ENCODE data around the gene POU2F1. TPM values are rescaled to one million over a fixed set of nuclear protein-coding genes. Genes with fewer than 3 reads are reported as not detected.

POU2F1 gene
- total and polyA plus RNA-seq, 2 donors (not counting 1 experiment from before 2014, with no cell fraction given): 5.2 to 48.8 TPM

- WGBS (ENCODE audit: insufficient coverage): 6% methylated on average over 4 of the region's 8 CpGs
- Histone ChIP-seq H3K27me3 (replicated peaks in 1 of 4; ENCODE audit: control extremely low read depth in 1 of 4, control insufficient read depth in 3 of 4, insufficient read depth in 4 of 4, low read length in 3 of 4) (no peaks in the 10 kb centered on the region), H3K4me1 (ENCODE audit: control insufficient read depth in 2 of 2, insufficient read depth in 2 of 2, low read length in 2 of 2) (peaks cover 36 to 54% of the 10 kb centered on the region in 2 donors), H3K4me3 (ENCODE audit: control extremely low read depth in 1 of 5, extremely low read depth in 1 of 5, insufficient read depth in 1 of 5, low read depth in 2 of 5, low read length in 4 of 5) (peak overlapping the region; percentile 46 to 67 (median 62)), H3K36me3 (replicated peaks in 1 of 2; ENCODE audit: control extremely low read depth in 1 of 2, control insufficient read depth in 1 of 2, extremely low read depth in 1 of 2, insufficient read depth in 2 of 2, low read length in 1 of 2) (peaks cover 5 to 7% of the 10 kb centered on the region in 2 experiments), H3K9ac (ENCODE audit: low read length) (peak overlapping the region; percentile 67), H2AFZ (ENCODE audit: insufficient read depth, low read depth, low read length, poor library complexity, severe bottlenecking) (peak overlapping the region; percentile 46), H4K20me1 (ENCODE audit: control insufficient read depth, insufficient read depth, low read length, poor library complexity, severe bottlenecking) (no peaks in the 10 kb centered on the region), H3K79me2 (ENCODE audit: control insufficient read depth, insufficient read depth, low read length) (peaks cover 41% of the 10 kb centered on the region), H3K4me2 (replicated peaks; ENCODE audit: low read depth, low read length, poor library complexity, severe bottlenecking) (peak overlapping the region; percentile 85), H3K9me3 (ENCODE audit: control extremely low read depth in 1 of 3, control insufficient read depth in 2 of 3, insufficient read depth in 1 of 3, low read length in 2 of 3) (peaks cover 4 to 30% (median 13%) of the 10 kb centered on the region in 3 donors), H3K27ac (ENCODE audit: low read length in 2 of 2) (peak overlapping the region; percentile 85 to 86)
- no peaks in the 10 kb centered on the region for H3K27me3 Mint-ChIP-seq
- ATAC-seq (ENCODE audit: low read depth): peak; percentile 86
- H3K4me1 Mint-ChIP-seq: peaks cover 59% of the 10 kb centered on the region
- DNase-seq: peak; percentile 88
- peak overlapping the region; percentile 78 for H3K4me3 Mint-ChIP-seq
- CTCF ChIA-PET: interaction anchor here (0.6 to 3.5 kb wide), 9 partner anchors 10 to 270 kb away, joined by 3 to 23 read pairs (median 3); no protein-coding TSS in a partner anchor
- POLR2A ChIA-PET: interaction anchor here (1.6 kb wide), 1 partner anchor 108 kb away, joined by 13 read pairs; the partner anchor contains the start of gene POU2F1
- H3K9me3 Mint-ChIP-seq (ENCODE audit: insufficient read depth): peaks cover 4% of the 10 kb centered on the region
- intact Hi-C loops (cut with micrococcal nuclease): loop anchor here (1.0 to 10.0 kb wide), 4 partner anchors 62 to 608 kb away; partner anchors contain the start of genes DCAF6, MPC2 and POU2F1
- H3K27ac Mint-ChIP-seq: peak overlapping the region; percentile 91
- no peak for TF ChIP-seq CTCF (IDR thresholded peaks at IDR 0.05)
- no peak for TF ChIP-seq EZH2 (IDR thresholded peaks at IDR 0.05; ENCODE audit: borderline replicate concordance, insufficient read depth, low read depth, low read length, poor library complexity, severe bottlenecking)
Observed at GRCh38 chr1:167328816-167329483, 108.3 kb downstream of the POU2F1 start.
